IMR-90 (cell line): ENCODE results near the gene MRS2.

Source experiments
- CEBPB ChIP-seq: IDR thresholded peaks from 2 replicates; pipeline ENCODE4 v1.6.1; 2012; ENCODE audit warnings: low read depth, low read length, improper control_type of control experiment
- MXI1 ChIP-seq: IDR thresholded peaks from 2 replicates; pipeline ENCODE4 v1.6.1; 2012; ENCODE audit warnings: low read depth, mild to moderate bottlenecking, low read length, moderate library complexity, borderline replicate concordance
- POLR2A ChIP-seq: IDR thresholded peaks from 2 replicates; pipeline ENCODE4 v1.6.1; 2012; ENCODE audit warnings: mild to moderate bottlenecking, low read depth, low read length
- RAD21 ChIP-seq: IDR thresholded peaks from 2 replicates; pipeline ENCODE4 v1.6.1; 2012; ENCODE audit warnings: low read length, improper control_type of control experiment
- RCOR1 ChIP-seq: IDR thresholded peaks from 2 replicates; pipeline ENCODE4 v1.6.1; 2012; ENCODE audit warnings: mild to moderate bottlenecking, low read length, improper control_type of control experiment; ENCODE audit not compliant: insufficient replicate concordance
- USF2 ChIP-seq: fragments of 150-350 bp; IDR thresholded peaks from 2 replicates; pipeline ENCODE4 v1.6.1; 2017; ENCODE audit warnings: mild to moderate bottlenecking, antibody characterized with exemption, low read length, low read depth
- TF ChIP-seq, protein P1 (sequence below): conservative IDR thresholded peaks from 2 replicates; pipeline ENCODE4 v1.5.1; 2012; ENCODE audit warnings: mild to moderate bottlenecking, low read depth, low read length, improper control_type of control experiment

- TF ChIP-seq RAD21 (no peak), MXI1 (no peak), CEBPB (no peak), POLR2A (no peak), RCOR1 (no peak), USF2 (no peak)
- TF ChIP-seq, protein P1, sequence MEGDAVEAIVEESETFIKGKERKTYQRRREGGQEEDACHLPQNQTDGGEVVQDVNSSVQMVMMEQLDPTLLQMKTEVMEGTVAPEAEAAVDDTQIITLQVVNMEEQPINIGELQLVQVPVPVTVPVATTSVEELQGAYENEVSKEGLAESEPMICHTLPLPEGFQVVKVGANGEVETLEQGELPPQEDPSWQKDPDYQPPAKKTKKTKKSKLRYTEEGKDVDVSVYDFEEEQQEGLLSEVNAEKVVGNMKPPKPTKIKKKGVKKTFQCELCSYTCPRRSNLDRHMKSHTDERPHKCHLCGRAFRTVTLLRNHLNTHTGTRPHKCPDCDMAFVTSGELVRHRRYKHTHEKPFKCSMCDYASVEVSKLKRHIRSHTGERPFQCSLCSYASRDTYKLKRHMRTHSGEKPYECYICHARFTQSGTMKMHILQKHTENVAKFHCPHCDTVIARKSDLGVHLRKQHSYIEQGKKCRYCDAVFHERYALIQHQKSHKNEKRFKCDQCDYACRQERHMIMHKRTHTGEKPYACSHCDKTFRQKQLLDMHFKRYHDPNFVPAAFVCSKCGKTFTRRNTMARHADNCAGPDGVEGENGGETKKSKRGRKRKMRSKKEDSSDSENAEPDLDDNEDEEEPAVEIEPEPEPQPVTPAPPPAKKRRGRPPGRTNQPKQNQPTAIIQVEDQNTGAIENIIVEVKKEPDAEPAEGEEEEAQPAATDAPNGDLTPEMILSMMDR: no peak
These were observed 5.9 kb upstream of the MRS2 start for GRCh38 chr6:24396824-24397223.
